Stomach (tissue), 4 donors: ENCODE data around the gene PDCD7.

Source experiments
- CTCF ChIP-seq, 7 experiments: fragments of 450-650 bp in 4 of 7; fragments of 200-600 bp in 3 of 7; sonication (generic) in 3 of 7; IDR thresholded peaks; one replicate each; pipeline ENCODE4 v1.5.1; 2016 to 2019; ENCODE audit warnings: antibody characterized with exemption in 7 of 7, control low read depth in 2 of 7, mild to moderate bottlenecking in 1 of 7
- POLR2A ChIP-seq, 4 donors: fragments of 450-650 bp; IDR thresholded peaks; one replicate each; pipeline ENCODE4 v1.6.1; 2016; ENCODE audit warnings: antibody characterized with exemption in 4 of 4, control low read depth in 2 of 4, mild to moderate bottlenecking in 1 of 4, moderate library complexity in 1 of 4

GRCh38 chr15:65081758-65082157 is 51.9 kb downstream of the PDCD7 start:
- TF ChIP-seq CTCF (IDR thresholded peaks at IDR 0.05) (no peak), POLR2A (IDR thresholded peaks at IDR 0.05) (no peak)
